GM18873 (cell line): Measurements from ENCODE around the gene UVRAG.

Experiments
- ATAC-seq: cut with Tn5 transposase; IDR thresholded peaks from one replicate; pipeline ENCODE4 v1.9.1; 2021; ENCODE audit warnings: mild to moderate bottlenecking, moderate library complexity, moderate number of reproducible peaks; ENCODE audit not compliant: unreplicated experiment, low FRiP score

The UVRAG gene

GRCh38 chr11:75783416-75784084, 31.5 kb upstream of the UVRAG start:
- ATAC-seq = no peak

GRCh38 chr11:75784085-75784478, 30.9 kb upstream of the UVRAG start:
- ATAC-seq = no peak

GRCh38 chr11:75784506-75784905, 30.5 kb upstream of the UVRAG start:
- ATAC-seq = no peak

GRCh38 chr11:75785187-75785586, 29.8 kb upstream of the UVRAG start:
- ATAC-seq = no peak

GRCh38 chr11:75786101-75786736, 28.8 kb upstream of the UVRAG start:
- ATAC-seq = no peak

GRCh38 chr11:75789521-75789920, 25.5 kb upstream of the UVRAG start:
- ATAC-seq = no peak

GRCh38 chr11:75790986-75791385, 24.0 kb upstream of the UVRAG start:
- no peak for ATAC-seq

GRCh38 chr11:75792127-75792731, 22.8 kb upstream of the UVRAG start:
- ATAC-seq = no peak

GRCh38 chr11:75792997-75793800, 21.8 kb upstream of the UVRAG start:
- ATAC-seq = no peak

GRCh38 chr11:75793966-75794365, 21.0 kb upstream of the UVRAG start:
- no peak for ATAC-seq

GRCh38 chr11:75795276-75796090, 19.5 kb upstream of the UVRAG start:
- ATAC-seq = no peak

GRCh38 chr11:75796091-75796435, 18.9 kb upstream of the UVRAG start:
- no peak for ATAC-seq

- ATAC-seq = no peak
These were observed 17.9 kb upstream of the UVRAG start for GRCh38 chr11:75797116-75797515.

GRCh38 chr11:75797792-75798191, 17.2 kb upstream of the UVRAG start:
- no peak for ATAC-seq

- ATAC-seq = no peak
These were observed 14.8 kb upstream of the UVRAG start for GRCh38 chr11:75800136-75800675.

- no peak for ATAC-seq
These were observed 14.2 kb upstream of the UVRAG start for GRCh38 chr11:75800728-75801361.

GRCh38 chr11:75801362-75802020, 13.5 kb upstream of the UVRAG start:
- ATAC-seq = no peak

- ATAC-seq = no peak
These were observed 12.7 kb upstream of the UVRAG start for GRCh38 chr11:75802021-75802912.
